Measurements from ENCODE around the gene FLYWCH1. TPM values are rescaled to one million over a fixed set of nuclear protein-coding genes. Genes with fewer than 3 reads are reported as not detected.

The FLYWCH1 gene
- total and polyA plus RNA-seq, 10 of the 15 experiments (the other 5 are each of a cell fraction or from before 2014, with no cell fraction given), result 0.47 to 33.8 (median 11.2) TPM

GRCh38 chr16:2982402-2982801 is 70.7 kb downstream of the FLYWCH1 start (continued):
- TF ChIP-seq ZNF687 (IDR thresholded peaks at IDR 0.05) (no peak), JUNB (IDR thresholded peaks at IDR 0.05) (no peak), PAX8 (IDR thresholded peaks at IDR 0.05) (no peak), MTA2 (IDR thresholded peaks at IDR 0.05; ENCODE audit: low read depth) (no peak), ZNF24 (IDR thresholded peaks at IDR 0.05) (no peak), TARDBP (IDR thresholded peaks at IDR 0.05; ENCODE audit: borderline replicate concordance) (no peak), NRF1 (conservative IDR thresholded peaks at IDR 0.05; ENCODE audit: low read depth, low read length) (no peak)

DNA sequence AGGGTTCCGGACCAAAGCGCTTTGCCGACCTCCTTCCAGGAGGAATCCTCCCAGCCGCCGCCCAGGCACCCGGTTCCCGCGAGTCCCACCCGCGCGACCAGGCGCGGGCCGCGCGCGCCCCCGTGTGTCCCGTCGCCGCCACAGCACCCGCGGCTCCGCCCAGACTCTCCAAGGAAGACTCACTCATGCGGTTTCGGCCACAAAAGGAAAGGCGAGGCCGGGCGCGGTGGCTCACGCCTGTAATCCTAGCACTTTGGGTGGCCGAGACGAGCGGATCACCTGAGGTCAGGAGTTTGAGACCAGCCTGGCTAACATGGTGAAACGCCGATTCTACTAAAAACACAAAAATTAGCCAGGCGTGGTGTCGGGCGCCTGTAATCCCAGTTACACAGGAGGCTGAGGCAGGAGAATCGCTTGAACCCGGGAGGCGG is 72.0 kb downstream of the FLYWCH1 start:
- FAIRE-seq, result peak; percentile 81
- SMC1A ChIA-PET (ENCODE audit: uncharacterized antibody, unreplicated experiment), result interaction anchor here (1.0 to 1.5 kb wide), 3 partner anchors 14 to 146 kb away, joined by 4 to 5 read pairs (median 5); no protein-coding TSS in a partner anchor
- no peak for TF ChIP-seq NFIC (IDR thresholded peaks at IDR 0.05; ENCODE audit: low read depth, low read length)
- TF ChIP-seq, protein P1, sequence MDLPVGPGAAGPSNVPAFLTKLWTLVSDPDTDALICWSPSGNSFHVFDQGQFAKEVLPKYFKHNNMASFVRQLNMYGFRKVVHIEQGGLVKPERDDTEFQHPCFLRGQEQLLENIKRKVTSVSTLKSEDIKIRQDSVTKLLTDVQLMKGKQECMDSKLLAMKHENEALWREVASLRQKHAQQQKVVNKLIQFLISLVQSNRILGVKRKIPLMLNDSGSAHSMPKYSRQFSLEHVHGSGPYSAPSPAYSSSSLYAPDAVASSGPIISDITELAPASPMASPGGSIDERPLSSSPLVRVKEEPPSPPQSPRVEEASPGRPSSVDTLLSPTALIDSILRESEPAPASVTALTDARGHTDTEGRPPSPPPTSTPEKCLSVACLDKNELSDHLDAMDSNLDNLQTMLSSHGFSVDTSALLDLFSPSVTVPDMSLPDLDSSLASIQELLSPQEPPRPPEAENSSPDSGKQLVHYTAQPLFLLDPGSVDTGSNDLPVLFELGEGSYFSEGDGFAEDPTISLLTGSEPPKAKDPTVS (IDR thresholded peaks at IDR 0.05; ENCODE audit: low read depth, low read length), result no peak
- TF ChIP-seq MAX (IDR thresholded peaks at IDR 0.05; ENCODE audit: low read depth, low read length), result no peak
- TF ChIP-seq NR2C1 (IDR thresholded peaks at IDR 0.05), result no peak
- 0 out of 2 replicates have a peak, but pooled peaks have one; percentile 12 for TF ChIP-seq HCFC1 (IDR thresholded peaks at IDR 0.05; ENCODE audit: low read length)
- peak; percentile 19; the same call in 1 of the 2 replicates for TF ChIP-seq DPF2 (IDR thresholded peaks at IDR 0.05)
- peak; percentile 34; the same call in 1 of the 2 replicates for TF ChIP-seq SMC3 (IDR thresholded peaks at IDR 0.05; ENCODE audit: borderline replicate concordance, low read length)
- TF ChIP-seq, protein P2, sequence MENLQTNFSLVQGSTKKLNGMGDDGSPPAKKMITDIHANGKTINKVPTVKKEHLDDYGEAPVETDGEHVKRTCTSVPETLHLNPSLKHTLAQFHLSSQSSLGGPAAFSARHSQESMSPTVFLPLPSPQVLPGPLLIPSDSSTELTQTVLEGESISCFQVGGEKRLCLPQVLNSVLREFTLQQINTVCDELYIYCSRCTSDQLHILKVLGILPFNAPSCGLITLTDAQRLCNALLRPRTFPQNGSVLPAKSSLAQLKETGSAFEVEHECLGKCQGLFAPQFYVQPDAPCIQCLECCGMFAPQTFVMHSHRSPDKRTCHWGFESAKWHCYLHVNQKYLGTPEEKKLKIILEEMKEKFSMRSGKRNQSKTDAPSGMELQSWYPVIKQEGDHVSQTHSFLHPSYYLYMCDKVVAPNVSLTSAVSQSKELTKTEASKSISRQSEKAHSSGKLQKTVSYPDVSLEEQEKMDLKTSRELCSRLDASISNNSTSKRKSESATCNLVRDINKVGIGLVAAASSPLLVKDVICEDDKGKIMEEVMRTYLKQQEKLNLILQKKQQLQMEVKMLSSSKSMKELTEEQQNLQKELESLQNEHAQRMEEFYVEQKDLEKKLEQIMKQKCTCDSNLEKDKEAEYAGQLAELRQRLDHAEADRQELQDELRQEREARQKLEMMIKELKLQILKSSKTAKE (IDR thresholded peaks at IDR 0.05; ENCODE audit: low read depth, poor library complexity, severe bottlenecking), result no peak
- 0 out of 2 replicates have a peak, but pooled peaks have one; percentile 57 for TF ChIP-seq ZNF207 (IDR thresholded peaks at IDR 0.05; ENCODE audit: borderline replicate concordance)

More for the DNA sequence above, 72.0 kb downstream of the FLYWCH1 start:
- H3K9me3 ChIP-seq (replicated peaks; ENCODE audit: control insufficient read depth, insufficient read depth, low read length), result no peaks in the 10 kb centered on the region
- RAD21 ChIA-PET (ENCODE audit: unreplicated experiment), result interaction anchor here (1.2 kb wide), 2 partner anchors 57 to 75 kb away, joined by 3 read pairs; no protein-coding TSS in a partner anchor
- in situ Hi-C loops (cut with MboI) (no loop called here), intact Hi-C loops (cut with micrococcal nuclease; ENCODE audit: unreplicated experiment) (loop anchor here (5.0 kb wide), 2 partner anchors 56 to 76 kb away; no protein-coding TSS in a partner anchor)
- peak; percentile 55 for ATAC-seq
- peak overlapping the region; percentile 72 for H2AFZ ChIP-seq (ENCODE audit: control insufficient read depth, low read depth, low read length)
- H3K27ac ChIP-seq (ENCODE audit: control insufficient read depth, insufficient read depth), result no peak overlapping the region
- peaks cover 11% of the 10 kb centered on the region for H3K79me2 ChIP-seq (ENCODE audit: control insufficient read depth, insufficient read depth, low read length)
- H3K4me3 ChIP-seq, result peak overlapping the region; percentile 17
- POLR2A ChIA-PET, result interaction anchor here (0.7 kb wide), 1 partner anchor 38 kb away, joined by 5 read pairs; no protein-coding TSS in a partner anchor
- H3K36me3 ChIP-seq (ENCODE audit: control insufficient read depth in 2 of 2, insufficient read depth in 2 of 2, low read length in 1 of 2), result no peaks in the 10 kb centered on the region
- CTCF ChIA-PET, result interaction anchor here (1.0 to 2.3 kb wide), 9 partner anchors 14 to 190 kb away, joined by 3 to 13 read pairs (median 6); partner anchors contain the start of genes KREMEN2 and PAQR4
- peaks cover 7% of the 10 kb centered on the region for H3K4me1 ChIP-seq (ENCODE audit: control insufficient read depth, insufficient read depth, low read length)
- BruUV-seq (replicated peaks), result no TSS peak
- H3K9ac ChIP-seq (ENCODE audit: control insufficient read depth, insufficient read depth, low read length), result no peak overlapping the region
- H4K20me1 ChIP-seq (ENCODE audit: control insufficient read depth, insufficient read depth), result no peaks in the 10 kb centered on the region
- no peaks in the 10 kb centered on the region for H3K27me3 ChIP-seq (replicated peaks in 1 of 2; ENCODE audit: control insufficient read depth in 2 of 2, insufficient read depth in 2 of 2, low read length in 1 of 2)
- DNase-seq (ENCODE audit: low read depth, low spot score), result no peak
- H3K4me2 ChIP-seq (ENCODE audit: control insufficient read depth, insufficient read depth), result peak overlapping the region; percentile 69
- 2% methylated on average over 37 of the region's 42 CpGs for WGBS (ENCODE audit: insufficient coverage, insufficient replicate concordance, low lambda C conversion rate, missing lambda C conversion rate)
